Measurements from ENCODE around the gene ZNF730.

GRCh38 chr19:23095418-23095817, 21.4 kb upstream of the ZNF730 start:
- TF ChIP-seq CTCF (IDR thresholded peaks at IDR 0.05) (no peak), EZH2 (IDR thresholded peaks at IDR 0.05) (no peak), EZH2phosphoT487 (IDR thresholded peaks at IDR 0.05) (no peak)

Data from neural progenitor cell (in vitro differentiated cells).